Endothelial cell of umbilical vein (primary cell): ENCODE results near the gene KRR1. TPM values are rescaled to one million over a fixed set of nuclear protein-coding genes. Genes with fewer than 3 reads are reported as not detected.

Source experiments
- BruUV-seq: library from RNA; stranded (reverse); fragments of 400-500 nt; replicated peaks from 2 replicates; lab custom pipeline; 2021; lab: Mats Ljungman, UMichigan
- CTCF ChIA-PET: fragments of 300-600, 350-600 bp; sonication (Branson Sonifier 250); formaldehyde crosslinking; loops from one replicate; lab custom pipeline; 2021; ENCODE audit warnings: antibody characterized with exemption, inconsistent platforms; lab: Charles Lee
- POLR2A ChIA-PET: fragments of 300-600, 350-600 bp; sonication (Branson Sonifier 250); formaldehyde crosslinking; loops from one replicate; lab custom pipeline; 2021; ENCODE audit warnings: antibody characterized with exemption, inconsistent platforms; lab: Charles Lee
- DNase-seq: peaks from one replicate; pipeline ENCODE4 v3.0.0-alpha.2; 2011; ENCODE audit warnings: low read depth, low spot score
- FAIRE-seq: peaks from 2 replicates; lab custom pipeline; 2011; peaks lifted over from hg19 to GRCh38; lab: Jason Lieb, UNC
- H2AFZ ChIP-seq: 2 replicates; pipeline ENCODE4 v1.6.0; 2012; ENCODE audit warnings: low read depth, low read length, control low read depth, inconsistent platforms
- H3K27ac ChIP-seq: 2 replicates; pipeline ENCODE4 v1.5.1; 2011; ENCODE audit warnings: low read depth, mild to moderate bottlenecking, control low read depth, low read length, moderate library complexity; ENCODE audit not compliant: insufficient read depth
- H3K27me3 ChIP-seq, 2 experiments: 2 replicates each; pipeline versions ENCODE4 v1.6.0 to v1.6.1; 2011; ENCODE audit warnings: low read length in 2 of 2, mixed read lengths in 1 of 2; ENCODE audit not compliant: control insufficient read depth in 2 of 2, insufficient read depth in 2 of 2
- H3K36me3 ChIP-seq, 2 experiments: 2 replicates in 1 of 2; 3 replicates in 1 of 2; pipeline ENCODE4 v1.5.1; 2011; ENCODE audit warnings: low read length in 2 of 2, mild to moderate bottlenecking in 1 of 2, moderate library complexity in 1 of 2; ENCODE audit not compliant: control insufficient read depth in 2 of 2, insufficient read depth in 2 of 2; ENCODE audit errors: extremely low read depth in 1 of 2
- H3K4me1 ChIP-seq: 3 replicates; pipeline ENCODE4 v1.5.1; 2011; ENCODE audit warnings: mild to moderate bottlenecking, low read length; ENCODE audit not compliant: control insufficient read depth, insufficient read depth; ENCODE audit errors: extremely low read depth
- H3K4me2 ChIP-seq: 2 replicates; pipeline ENCODE4 v1.6.1; 2011; ENCODE audit warnings: low read length, control low read depth, mixed read lengths; ENCODE audit not compliant: insufficient read depth
- H3K4me3 ChIP-seq, 3 experiments: fragments of 200-600 bp in 1 of 3; sonication (generic), shearing (Covaris generic) in 1 of 3; replicated peaks in 1 of 3; 2 replicates each; pipeline ENCODE4 v1.5.1; 2011 to 2016; ENCODE audit warnings: control low read depth in 3 of 3, low read length in 3 of 3, mild to moderate bottlenecking in 2 of 3, inconsistent platforms in 1 of 3, low read depth in 1 of 3, moderate library complexity in 1 of 3; ENCODE audit not compliant: insufficient read depth in 1 of 3
- H3K79me2 ChIP-seq: 2 replicates; pipeline ENCODE4 v1.6.0; 2012; ENCODE audit warnings: low read length, inconsistent platforms; ENCODE audit not compliant: control insufficient read depth, insufficient read depth
- H3K9ac ChIP-seq: replicated peaks from 2 replicates; pipeline ENCODE3; 2011; ENCODE audit warnings: low read length, control low read depth; ENCODE audit not compliant: insufficient read depth; ENCODE audit errors: extremely low read depth
- H3K9me1 ChIP-seq: replicated peaks from 3 replicates; pipeline ENCODE4 v1.6.0; 2011; ENCODE audit warnings: mild to moderate bottlenecking, low read length; ENCODE audit not compliant: control insufficient read depth, insufficient read depth; ENCODE audit errors: extremely low read depth
- H3K9me3 ChIP-seq: replicated peaks from 2 replicates; pipeline ENCODE4 v1.5.1; 2012; ENCODE audit warnings: low read length, inconsistent platforms; ENCODE audit not compliant: control insufficient read depth, insufficient read depth
- H4K20me1 ChIP-seq: replicated peaks from 2 replicates; pipeline ENCODE3; 2011; ENCODE audit warnings: mild to moderate bottlenecking, low read length; ENCODE audit not compliant: control insufficient read depth, insufficient read depth; ENCODE audit errors: extremely low read depth
- CTCF ChIP-seq, 2 donors: IDR thresholded peaks; 1 replicate in 1 of 2; 2 replicates in 1 of 2; pipeline ENCODE4 v1.5.1; 2011; ENCODE audit warnings: low read length in 2 of 2, mild to moderate bottlenecking in 2 of 2, moderate library complexity in 2 of 2, control low read depth in 1 of 2, inconsistent platforms in 1 of 2, low read depth in 1 of 2; ENCODE audit not compliant: insufficient read depth in 1 of 2; ENCODE audit errors: extremely low read depth in 1 of 2
- EZH2 ChIP-seq: IDR thresholded peaks from 2 replicates; pipeline ENCODE4 v1.6.1; 2012; ENCODE audit warnings: borderline replicate concordance, low read depth, mild to moderate bottlenecking, moderate library complexity, low read length, inconsistent platforms; ENCODE audit not compliant: severe bottlenecking
- FOS ChIP-seq: IDR thresholded peaks from 2 replicates; pipeline ENCODE4 v1.6.1; 2011; ENCODE audit warnings: mild to moderate bottlenecking, low read length, moderate library complexity, borderline replicate concordance; ENCODE audit not compliant: insufficient read depth
- GATA2 ChIP-seq: IDR thresholded peaks from 2 replicates; pipeline ENCODE4 v1.7.0; 2011; ENCODE audit warnings: low read depth, mild to moderate bottlenecking, moderate library complexity, mixed read lengths, low read length; ENCODE audit not compliant: insufficient read length, insufficient read depth
- JUN ChIP-seq: IDR thresholded peaks from 2 replicates; pipeline ENCODE4 v1.6.1; 2011; ENCODE audit warnings: borderline replicate concordance, low read depth; ENCODE audit not compliant: insufficient read length, insufficient read depth
- MAX ChIP-seq: IDR thresholded peaks from 2 replicates; pipeline ENCODE4 v1.6.1; 2011; ENCODE audit not compliant: insufficient read depth, insufficient read length
- MYC ChIP-seq: IDR thresholded peaks from one replicate; pipeline ENCODE4 v1.6.1; 2011; ENCODE audit warnings: mild to moderate bottlenecking, low read depth, low read length
- POLR2A ChIP-seq: IDR thresholded peaks from 2 replicates; pipeline ENCODE4 v1.6.1; 2012; ENCODE audit warnings: low read depth, mild to moderate bottlenecking, control low read depth, low read length
- POLR2AphosphoS5 ChIP-seq: IDR thresholded peaks from 2 replicates; pipeline ENCODE4 v1.6.1; 2012; ENCODE audit warnings: low read depth, mild to moderate bottlenecking, control low read depth, low read length, moderate library complexity; ENCODE audit not compliant: insufficient read depth
- dilution Hi-C: fragments of 300-500 bp; cut with MboI; formaldehyde crosslinking; loops from one replicate; pipeline ENCODE4 v1.15.0; 2019; ENCODE audit warnings: low sequenced_read_pairs; ENCODE audit not compliant: extremely low pct_ligation_motif_present
- intact Hi-C: fragments of 100-400 bp; cut with micrococcal nuclease; formaldehyde crosslinking; loops from one replicate; pipeline ENCODE4 v1.10.0; 2022
- polyA plus RNA-seq, 4 experiments: library from polyadenylated mRNA; depleted of rRNA in 3 of 4; stranded (reverse) in 3 of 4; unstranded in 1 of 4; fragments of >200 nt; gene quantifications; 2 replicates each; pipeline versions ENCODE4 v1.2.1 to v1.2.3, GENCODE V29; 2011 to 2012; ENCODE audit warnings: missing spikeins in 1 of 4
- total RNA-seq: library from RNA; stranded (reverse); gene quantifications from 2 replicates; pipeline ENCODE4 v1.2.3, GENCODE V29; 2021

Gene KRR1
- total and polyA plus RNA-seq, 2 donors (not counting 3 experiments of a cell fraction or from before 2014, with no cell fraction given) = 5.9 to 49.3 TPM

- no peak for FAIRE-seq
- POLR2A ChIA-PET = no interaction called here
Measured at GRCh38 chr12:75455839-75456238, 55.6 kb downstream of the KRR1 start.

More at GRCh38 chr12:75455839-75456238, 55.6 kb downstream of the KRR1 start:
- H3K36me3 ChIP-seq = no peaks in the 10 kb centered on the region
- no peaks in the 10 kb centered on the region for H4K20me1 ChIP-seq
- no TSS peak for BruUV-seq
- dilution Hi-C loops (no loop called here), intact Hi-C loops (no loop called here)
- CTCF ChIA-PET = interaction anchor here (0.8 to 1.5 kb wide), 2 partner anchors 24 to 28 kb away, joined by 3 read pairs; no protein-coding TSS in a partner anchor
- no peak for DNase-seq
- TF ChIP-seq POLR2AphosphoS5 = no peak
- TF ChIP-seq GATA2 = no peak
- no peak for TF ChIP-seq POLR2A
- TF ChIP-seq MAX = no peak
- TF ChIP-seq MYC = no peak
- no peak for TF ChIP-seq EZH2
- TF ChIP-seq FOS = no peak
- no peak for TF ChIP-seq CTCF (IDR thresholded peaks at IDR 0.05; ENCODE audit: extremely low read depth in 1 of 2, insufficient read depth in 1 of 2, low read depth in 1 of 2, low read length in 2 of 2)
- no peak for TF ChIP-seq JUN
- no peak overlapping the region for H3K9ac ChIP-seq
- no peak overlapping the region for H3K4me2 ChIP-seq
- no peaks in the 10 kb centered on the region for H3K9me1 ChIP-seq
- no peak overlapping the region for H3K27ac ChIP-seq
- H3K4me3 ChIP-seq = no peak overlapping the region
- H3K79me2 ChIP-seq = no peaks in the 10 kb centered on the region
- H3K4me1 ChIP-seq = no peaks in the 10 kb centered on the region
- no peaks in the 10 kb centered on the region for H3K9me3 ChIP-seq
- no peak overlapping the region for H2AFZ ChIP-seq
- peaks cover 0 to 4% of the 10 kb centered on the region in 2 experiments for H3K27me3 ChIP-seq
